Stimulated activated CD8-positive, alpha-beta memory T cell treated with anti-CD3 and anti-CD28 coated beads, Interleukin-4, amount 100 ng/mL, for 48 hours (primary cell): ENCODE results near the gene TLE3.

Experiments
- DNase-seq: peaks from one replicate; pipeline ENCODE4 v3.0.0-alpha.2; 2020

The TLE3 gene

GRCh38 chr15:69998541-69999391 lies 99.0 kb downstream of the TLE3 start:
- no peak for DNase-seq

- DNase-seq: no peak
These were observed 99.9 kb downstream of the TLE3 start for GRCh38 chr15:69997813-69998212.
